Measurements from ENCODE around the gene KCNJ10. TPM values are rescaled to one million over a fixed set of nuclear protein-coding genes. Genes with fewer than 3 reads are reported as not detected.

Gene KCNJ10
- polyA plus RNA-seq, 4 donors = 23.4 to 30.9 (median 23.9) TPM

GRCh38 chr1:160030657-160031364 lies 39.1 kb downstream of the KCNJ10 start:
- no peak for DNase-seq (ENCODE audit: low read depth in 4 of 4, low spot score in 2 of 4)

GRCh38 chr1:160028426-160028825 lies 41.5 kb downstream of the KCNJ10 start:
- DNase-seq (ENCODE audit: low read depth in 4 of 4, low spot score in 2 of 4) = no peak

GRCh38 chr1:160025314-160025713 lies 44.6 kb downstream of the KCNJ10 start:
- DNase-seq (ENCODE audit: low read depth in 4 of 4, low spot score in 2 of 4) = no peak

- no peak for DNase-seq (ENCODE audit: low read depth in 4 of 4, low spot score in 2 of 4)
Measured at GRCh38 chr1:160024195-160024905, 45.6 kb downstream of the KCNJ10 start.

GRCh38 chr1:160022330-160023310 lies 47.3 kb downstream of the KCNJ10 start:
- no peak for DNase-seq (ENCODE audit: low read depth in 4 of 4, low spot score in 2 of 4)

GRCh38 chr1:160021376-160022074 lies 48.4 kb downstream of the KCNJ10 start:
- no peak for DNase-seq (ENCODE audit: low read depth in 4 of 4, low spot score in 2 of 4)

GRCh38 chr1:160020196-160020595 lies 49.8 kb downstream of the KCNJ10 start:
- no peak for DNase-seq (ENCODE audit: low read depth in 4 of 4, low spot score in 2 of 4)

- no peak for DNase-seq (ENCODE audit: low read depth in 4 of 4, low spot score in 2 of 4)
Measured at GRCh38 chr1:160018900-160019299, 51.1 kb downstream of the KCNJ10 start.

- DNase-seq (ENCODE audit: low read depth in 4 of 4, low spot score in 2 of 4) = no peak
Measured at GRCh38 chr1:160018347-160018746, 51.6 kb downstream of the KCNJ10 start.

- no peak for DNase-seq (ENCODE audit: low read depth in 4 of 4, low spot score in 2 of 4)
Measured at GRCh38 chr1:160017592-160017991, 52.4 kb downstream of the KCNJ10 start.

- DNase-seq (ENCODE audit: low read depth in 4 of 4, low spot score in 2 of 4) = no peak
Measured at GRCh38 chr1:160011781-160012180, 58.2 kb downstream of the KCNJ10 start.

GRCh38 chr1:160009801-160010200 lies 60.2 kb downstream of the KCNJ10 start:
- DNase-seq (ENCODE audit: low read depth in 4 of 4, low spot score in 2 of 4) = no peak

GRCh38 chr1:160009081-160009480 lies 60.9 kb downstream of the KCNJ10 start:
- DNase-seq (ENCODE audit: low read depth in 4 of 4, low spot score in 2 of 4) = no peak

GRCh38 chr1:160007577-160008200 lies 62.3 kb downstream of the KCNJ10 start:
- DNase-seq (ENCODE audit: low read depth in 4 of 4, low spot score in 2 of 4) = peak in 1 of 4 donors; percentile 21

GRCh38 chr1:160006312-160006940 lies 63.5 kb downstream of the KCNJ10 start:
- DNase-seq (ENCODE audit: low read depth in 4 of 4, low spot score in 2 of 4) = peak in 2 of 4 donors; percentile 31 to 41

- no peak for DNase-seq (ENCODE audit: low read depth in 4 of 4, low spot score in 2 of 4)
Measured at GRCh38 chr1:160005070-160005469, 64.9 kb downstream of the KCNJ10 start.

- no peak for DNase-seq (ENCODE audit: low read depth in 4 of 4, low spot score in 2 of 4)
Measured at GRCh38 chr1:160004425-160004824, 65.5 kb downstream of the KCNJ10 start.

- DNase-seq (ENCODE audit: low read depth in 4 of 4, low spot score in 2 of 4) = no peak
Measured at GRCh38 chr1:160004001-160004400, 66.0 kb downstream of the KCNJ10 start.

- no peak for DNase-seq (ENCODE audit: low read depth in 4 of 4, low spot score in 2 of 4)
Measured at GRCh38 chr1:160001440-160001839, 68.5 kb downstream of the KCNJ10 start.

Data from left renal cortex interstitium (tissue), 4 donors.